HG03469 (cell line): ENCODE measurements around the gene PREX1.
"Not testable (repeated sequence)": the region's sequence is repeated elsewhere in the genome, so short reads cannot be mapped to it uniquely, and the experiment has no call there.

Experiments
- ATAC-seq: cut with Tn5 transposase; IDR thresholded peaks from one replicate; pipeline ENCODE4 v1.9.1; 2021; ENCODE audit warnings: mild to moderate bottlenecking, moderate library complexity, moderate number of reproducible peaks; ENCODE audit not compliant: unreplicated experiment

PREX1 gene

DNA sequence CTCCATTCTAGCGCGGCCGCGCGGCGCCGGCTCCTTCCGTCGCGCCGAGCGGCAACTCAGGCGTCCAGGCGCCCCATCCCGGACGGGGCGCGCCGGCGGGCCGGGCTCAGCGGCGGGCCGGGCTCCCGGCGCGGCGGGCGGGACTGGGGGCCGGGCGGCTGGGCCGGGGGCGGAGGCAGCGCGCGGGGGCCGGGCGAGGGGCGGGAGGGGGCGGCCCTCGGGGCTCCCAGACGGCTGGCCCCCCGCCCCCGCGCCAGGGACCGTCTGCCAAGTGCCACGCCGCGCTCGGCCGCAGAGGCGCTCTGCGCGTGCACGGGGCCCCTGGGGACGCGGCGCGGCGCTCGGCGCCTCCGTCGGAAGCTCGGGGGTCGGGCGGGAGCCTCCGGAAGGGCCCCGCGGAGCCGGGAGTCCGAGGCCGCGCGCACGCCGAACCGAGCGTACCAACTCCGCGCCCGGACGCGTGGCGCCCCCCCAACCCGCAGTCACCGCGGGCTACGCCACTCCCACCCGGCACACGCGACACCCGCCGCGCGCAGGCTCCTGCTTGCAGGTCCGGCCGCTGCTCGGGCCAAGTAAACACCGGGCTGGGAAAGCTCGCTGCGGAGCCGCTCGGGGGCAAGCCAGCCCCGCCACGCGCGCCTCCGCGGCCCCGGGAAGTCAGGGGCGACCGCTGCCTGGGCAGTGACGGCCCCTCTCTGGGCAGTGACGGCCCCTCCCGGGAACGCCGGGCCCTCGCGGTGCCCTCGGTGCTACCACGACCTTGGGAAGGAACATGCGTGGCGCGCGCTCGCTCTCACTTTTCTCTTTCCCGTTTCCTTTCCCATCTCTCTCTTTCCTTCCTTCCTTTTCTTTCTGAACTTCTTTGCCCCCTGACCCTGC lies at the start of gene PREX1:
Gene PREX1, minus strand, starts transcription at position 145 of the 879 bp plus-strand sequence. Its CDS starts 139 bp downstream, at position 6.
- ATAC-seq = peak; percentile 24

DNA sequence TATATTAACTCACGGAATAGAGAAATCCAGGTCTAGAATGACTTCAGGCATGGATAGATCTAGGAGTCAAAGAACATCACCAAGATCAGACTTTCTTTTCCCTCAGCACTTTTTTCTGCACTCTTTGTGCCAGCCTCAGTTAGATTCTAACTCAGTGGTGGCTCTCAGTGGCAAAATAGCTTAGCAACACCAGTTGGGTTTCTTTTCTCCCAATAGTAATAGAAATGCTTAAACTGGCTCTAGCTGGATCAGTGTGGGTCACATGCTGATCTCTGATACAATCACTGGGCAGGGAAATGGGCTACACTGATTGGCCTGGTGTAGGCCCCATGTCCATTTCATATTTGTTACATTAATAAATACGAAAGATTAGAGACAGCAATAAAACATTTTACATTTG lies 49.5 kb upstream of the PREX1 start:
- no peak for ATAC-seq

GRCh38 chr20:48875914-48876240 lies 48.1 kb upstream of the PREX1 start:
- no peak for ATAC-seq

- no peak for ATAC-seq
These were observed 47.6 kb upstream of the PREX1 start for GRCh38 chr20:48875233-48875913.

- ATAC-seq = not testable (repeated sequence)
These were observed 41.6 kb upstream of the PREX1 start for GRCh38 chr20:48869442-48869841.

GRCh38 chr20:48866936-48867335 lies 39.1 kb upstream of the PREX1 start:
- no peak for ATAC-seq

- ATAC-seq = no peak
These were observed 37.0 kb upstream of the PREX1 start for GRCh38 chr20:48864738-48865318.

GRCh38 chr20:48864254-48864653 lies 36.5 kb upstream of the PREX1 start:
- no peak for ATAC-seq

DNA sequence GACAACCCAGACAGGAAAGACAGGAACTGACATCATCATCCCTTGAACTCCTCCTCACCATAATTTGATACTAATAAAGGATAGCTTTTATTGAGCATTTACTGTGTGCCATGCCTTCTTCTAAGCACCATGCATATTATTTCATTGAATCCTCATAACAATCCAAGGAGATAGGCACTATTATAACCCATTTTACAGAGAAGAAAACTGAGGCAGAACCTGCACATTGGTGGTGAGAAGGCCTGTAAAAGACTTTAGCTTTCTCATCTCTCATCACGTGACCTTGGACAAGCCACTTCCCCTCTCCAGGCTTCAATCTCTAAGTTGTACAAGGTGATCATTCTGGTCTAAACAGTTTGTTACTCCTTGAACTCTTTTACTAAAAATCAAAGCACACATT lies 34.5 kb upstream of the PREX1 start:
- ATAC-seq = no peak

- ATAC-seq = no peak
These were observed 33.6 kb upstream of the PREX1 start for GRCh38 chr20:48861444-48861843.

GRCh38 chr20:48858075-48858790 lies 30.4 kb upstream of the PREX1 start:
- no peak for ATAC-seq

- ATAC-seq = no peak
These were observed 28.3 kb upstream of the PREX1 start for GRCh38 chr20:48856130-48856529.

GRCh38 chr20:48855046-48855445 lies 27.2 kb upstream of the PREX1 start:
- no peak for ATAC-seq

GRCh38 chr20:48852609-48853008 lies 24.8 kb upstream of the PREX1 start:
- no peak for ATAC-seq

- no peak for ATAC-seq
These were observed 23.8 kb upstream of the PREX1 start for GRCh38 chr20:48851579-48851978.

DNA sequence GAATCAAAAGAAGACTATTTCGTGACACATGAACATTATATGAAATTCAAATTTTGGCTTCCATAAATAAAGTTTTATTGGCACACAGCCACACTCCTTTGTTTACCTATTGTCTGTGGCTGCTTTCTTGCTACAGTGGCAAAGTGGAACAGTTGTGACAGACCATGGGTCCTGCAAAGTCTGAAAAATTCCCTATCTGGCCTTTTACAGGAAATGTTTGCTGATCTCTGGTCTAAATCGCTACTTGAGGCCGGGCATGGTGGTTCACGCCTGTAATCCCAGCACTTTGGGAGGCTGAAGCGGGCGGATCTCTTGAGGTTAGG lies 23.1 kb upstream of the PREX1 start:
- ATAC-seq = no peak

- no peak for ATAC-seq
These were observed 22.6 kb upstream of the PREX1 start for GRCh38 chr20:48850257-48850976.

- no peak for ATAC-seq
These were observed 22.0 kb upstream of the PREX1 start for GRCh38 chr20:48849779-48850178.

DNA sequence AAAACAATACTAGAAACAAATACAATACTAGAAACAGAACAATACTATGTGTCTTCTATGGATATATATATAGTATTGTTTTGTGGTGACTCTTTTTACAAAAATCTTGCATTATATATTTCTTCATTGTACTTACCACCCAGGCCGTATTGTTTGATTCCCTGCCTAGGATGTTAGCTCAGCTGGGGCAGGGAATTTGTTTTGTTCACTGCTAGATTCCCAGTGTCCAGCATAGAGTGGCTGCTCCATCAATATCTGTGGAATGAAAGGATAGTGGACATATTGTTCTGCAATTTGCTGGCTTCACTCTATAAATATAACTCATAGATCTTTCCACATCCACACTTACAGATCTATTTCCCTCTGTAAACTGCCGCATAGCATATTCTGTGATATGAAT lies 21.5 kb upstream of the PREX1 start:
- ATAC-seq = no peak

DNA sequence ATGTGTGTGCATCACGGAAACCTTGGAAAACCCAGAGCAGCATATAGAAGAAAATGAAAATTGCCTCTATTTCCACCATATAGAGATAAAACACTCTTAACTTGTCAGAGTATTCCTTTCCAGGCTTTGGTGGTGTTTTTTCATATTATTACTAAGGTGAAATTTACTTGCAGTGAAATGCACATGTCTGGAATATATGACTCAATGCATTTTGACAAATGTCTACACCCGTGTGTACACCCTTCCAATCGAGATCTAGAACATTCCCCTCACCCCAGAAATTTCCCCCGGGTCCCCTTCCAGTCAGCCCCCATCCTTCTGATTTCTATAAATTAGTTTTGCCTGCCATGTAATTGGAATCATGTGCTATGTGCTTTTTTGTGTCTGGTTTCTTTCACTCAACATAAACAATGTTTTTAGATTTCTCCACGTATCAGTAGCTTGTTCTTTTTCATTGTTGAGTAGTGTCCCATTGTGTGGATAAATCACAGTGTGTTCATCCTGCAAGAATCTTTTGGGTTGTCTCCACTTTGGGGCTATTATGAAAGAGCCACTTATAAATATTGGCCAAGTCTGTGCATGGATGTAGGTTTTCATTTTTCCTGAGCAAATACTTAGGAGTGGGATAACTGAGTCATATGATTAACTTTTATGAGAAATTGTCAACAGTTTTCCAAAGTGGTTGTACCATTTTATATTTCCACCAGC lies 19.9 kb upstream of the PREX1 start:
- no peak for ATAC-seq
